KOPT-K1 (cell line): ENCODE results near the gene CORO7.

Experiments
- H3K27ac ChIP-seq: fragments of 200-600 bp; sonication (generic); 2 replicates; pipeline ENCODE4 v1.5.1; 2016; ENCODE audit warnings: antibody characterized with exemption, mild to moderate bottlenecking, low read depth, low read length; ENCODE audit not compliant: poor library complexity, severe bottlenecking
- H3K36me3 ChIP-seq: fragments of 200-600 bp; sonication (generic); 2 replicates; pipeline ENCODE4 v1.5.1; 2017; ENCODE audit warnings: antibody characterized with exemption, mild to moderate bottlenecking, low read length, moderate library complexity; ENCODE audit not compliant: insufficient read depth
- H3K9me3 ChIP-seq: fragments of 200-600 bp; sonication (generic); 2 replicates; pipeline ENCODE4 v1.5.1; 2017; ENCODE audit warnings: antibody characterized with exemption, low read length, mild to moderate bottlenecking; ENCODE audit not compliant: insufficient read depth, poor library complexity, severe bottlenecking

Gene CORO7

DNA sequence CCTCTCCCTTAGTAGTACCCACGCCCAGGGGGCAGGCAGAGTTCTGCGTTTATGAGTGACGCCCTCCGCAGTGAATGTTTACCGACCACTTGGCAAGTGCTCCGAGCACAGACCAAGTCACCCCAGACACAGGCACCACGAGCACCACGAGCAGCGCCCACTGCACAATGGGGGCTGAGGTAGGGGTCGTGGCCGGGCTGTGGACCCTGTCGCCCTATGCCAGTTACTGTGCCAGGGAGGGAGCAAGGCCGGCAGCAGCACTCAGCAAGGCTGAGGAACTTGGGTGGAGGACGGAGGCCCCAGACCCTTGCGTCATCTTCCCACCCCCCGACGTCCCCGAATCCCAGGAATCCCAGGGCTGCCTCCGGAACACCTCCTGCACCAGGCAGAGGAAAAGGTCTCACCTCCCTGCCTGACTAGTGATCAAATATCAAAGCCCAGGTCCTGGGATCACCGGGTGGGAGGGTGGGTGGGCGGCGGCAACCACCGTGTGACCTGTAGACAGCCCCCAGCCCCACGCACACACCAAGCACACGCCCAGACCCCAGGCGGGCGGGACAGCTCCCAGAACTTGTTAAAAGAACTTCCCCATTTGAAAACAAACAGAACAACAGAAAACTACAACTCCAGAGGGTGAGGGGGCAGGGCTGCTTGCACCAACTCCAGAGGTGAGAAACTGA, 39.4 kb downstream of the CORO7 start:
- H3K27ac ChIP-seq = no peak overlapping the region
- peaks cover 12% of the 10 kb centered on the region; the same call in 1 of the 2 replicates for H3K36me3 ChIP-seq
- no peaks in the 10 kb centered on the region for H3K9me3 ChIP-seq

DNA sequence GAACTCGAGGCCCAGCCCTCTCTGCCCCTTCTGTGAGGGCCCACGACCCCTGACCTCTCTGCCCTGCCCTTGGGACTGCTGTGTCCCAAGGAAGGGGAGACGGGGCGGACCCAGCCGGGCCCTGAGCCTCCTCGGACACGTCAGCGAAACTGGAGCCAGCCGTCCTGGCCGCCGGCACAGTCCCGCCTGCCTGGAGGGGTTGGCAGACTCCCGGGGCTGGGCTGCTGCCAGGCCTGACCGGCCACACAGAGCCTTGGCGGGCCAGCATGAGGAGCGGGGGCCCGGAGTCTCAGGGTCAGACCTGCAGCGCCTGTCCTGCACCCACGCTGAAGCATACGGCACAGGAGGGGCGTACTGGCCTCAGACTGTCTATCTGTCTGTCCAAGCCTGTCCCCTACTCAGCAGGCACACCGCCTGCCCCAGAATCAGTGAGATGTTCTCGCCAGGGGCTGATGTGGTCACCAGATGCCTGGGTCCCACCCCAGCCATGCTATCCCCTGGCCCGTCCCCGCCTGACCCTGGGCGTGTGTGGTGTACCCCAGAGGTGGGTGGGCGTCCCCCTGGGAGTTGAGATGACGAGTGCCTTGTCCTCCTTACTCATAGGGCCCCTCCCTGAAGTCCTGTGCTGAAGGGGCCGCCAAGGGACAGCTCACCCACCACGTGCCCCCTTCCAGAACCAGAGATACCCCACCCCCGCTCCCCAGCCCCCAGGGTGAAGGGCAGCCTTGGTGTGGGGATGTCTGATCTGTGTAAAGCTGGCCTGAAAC, 40.1 kb downstream of the CORO7 start:
- H3K27ac ChIP-seq = no peak overlapping the region
- H3K9me3 ChIP-seq = no peaks in the 10 kb centered on the region
- H3K36me3 ChIP-seq = peaks cover 12% of the 10 kb centered on the region; the same call in 1 of the 2 replicates

DNA sequence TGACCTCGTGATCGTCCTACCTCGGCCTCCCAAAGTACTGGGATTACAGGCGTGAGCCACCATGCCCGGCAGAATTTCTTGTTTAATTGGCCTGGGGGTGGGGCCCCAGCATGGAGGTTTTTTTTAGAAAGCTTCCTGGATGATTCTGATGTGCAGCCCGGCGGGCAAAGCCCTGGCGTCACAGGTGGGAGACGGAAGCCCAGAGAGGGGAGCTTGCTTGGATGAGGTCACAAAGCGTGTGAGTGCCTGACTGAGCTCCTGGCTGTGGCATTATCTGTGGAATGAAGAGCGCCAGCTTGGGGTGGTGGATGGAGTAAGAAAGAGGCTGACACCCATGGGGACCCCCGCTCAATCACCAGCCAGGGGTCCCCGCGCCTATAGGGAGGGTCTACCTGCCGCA, 40.7 kb downstream of the CORO7 start:
- Histone ChIP-seq H3K27ac (no peak overlapping the region), H3K36me3 (peaks cover 11% of the 10 kb centered on the region; the same call in 1 of the 2 replicates), H3K9me3 (no peaks in the 10 kb centered on the region)

DNA sequence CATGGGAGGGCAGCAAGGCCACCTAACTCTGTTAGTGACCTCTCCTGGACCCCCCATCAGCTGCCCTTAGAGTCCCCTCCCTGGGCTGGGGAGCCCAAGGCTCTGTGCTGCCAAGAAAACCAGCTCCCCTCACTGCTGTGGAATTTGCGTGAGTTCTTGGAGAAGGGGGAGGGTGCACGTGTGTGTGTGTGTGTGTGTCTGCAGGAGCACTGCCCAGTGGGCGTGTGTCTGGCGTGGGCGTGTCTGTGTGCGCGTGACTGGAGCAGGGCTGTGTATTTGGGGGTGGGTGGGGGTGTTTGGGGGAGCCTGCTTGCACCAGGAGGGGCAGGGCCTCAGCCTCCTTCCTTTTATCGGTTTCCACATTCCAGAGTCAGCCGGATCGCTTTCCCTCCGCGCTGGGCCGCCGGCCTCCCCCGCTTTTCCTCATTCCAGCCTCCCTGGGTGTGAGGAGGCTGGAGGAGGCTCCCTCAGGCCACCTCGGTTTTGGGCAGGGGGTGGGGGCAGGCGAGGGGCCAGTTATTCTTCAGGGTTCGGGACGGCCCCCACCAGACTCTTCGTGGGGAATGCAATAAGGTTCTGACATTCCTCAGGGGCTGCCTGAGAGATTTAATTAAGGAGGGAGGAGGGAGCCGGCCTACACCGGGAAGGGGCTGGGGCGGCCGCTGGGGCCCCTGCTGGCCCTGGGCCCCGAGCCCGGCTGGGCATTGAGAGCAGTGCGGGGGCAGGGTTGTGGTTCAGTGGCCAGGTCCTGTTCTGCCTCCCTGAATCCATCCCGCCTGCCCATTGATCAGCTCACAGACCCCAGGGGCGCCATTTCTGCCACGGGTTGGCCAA, 42.3 kb downstream of the CORO7 start:
- H3K36me3 ChIP-seq = 0 out of 2 replicates have a peak, but pooled peaks cover 4% of the 10 kb centered on the region
- no peak overlapping the region for H3K27ac ChIP-seq
- H3K9me3 ChIP-seq = no peaks in the 10 kb centered on the region

DNA sequence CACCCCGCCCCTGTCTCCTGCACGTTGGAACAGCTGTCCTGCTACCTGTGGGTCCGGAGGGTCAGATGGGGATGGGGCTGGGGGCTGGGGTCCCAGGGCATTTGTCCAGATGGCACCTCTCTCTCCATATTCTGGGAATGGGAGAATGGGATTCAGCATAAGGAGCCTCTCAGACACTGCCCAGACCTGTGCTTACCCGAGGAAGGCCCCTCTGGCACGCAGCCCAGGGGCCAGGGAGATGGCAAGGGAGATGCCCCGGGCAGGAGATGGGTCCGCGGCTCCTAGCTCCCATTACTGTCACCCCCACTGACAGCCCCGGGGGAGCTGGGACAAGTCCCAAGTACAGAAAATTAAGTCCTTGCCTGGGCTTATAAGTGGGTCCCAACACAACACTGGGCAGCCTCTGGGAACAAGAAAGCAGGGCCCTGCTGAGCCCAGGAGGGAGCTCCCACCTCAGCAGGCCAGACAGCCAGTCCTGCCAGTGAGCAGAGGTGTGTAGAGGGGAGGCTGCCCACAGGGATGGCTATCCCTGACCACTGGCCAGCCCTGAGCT, 43.0 kb downstream of the CORO7 start:
- H3K36me3 ChIP-seq = 0 out of 2 replicates have a peak, but pooled peaks cover 4% of the 10 kb centered on the region
- no peaks in the 10 kb centered on the region for H3K9me3 ChIP-seq
- H3K27ac ChIP-seq = no peak overlapping the region

DNA sequence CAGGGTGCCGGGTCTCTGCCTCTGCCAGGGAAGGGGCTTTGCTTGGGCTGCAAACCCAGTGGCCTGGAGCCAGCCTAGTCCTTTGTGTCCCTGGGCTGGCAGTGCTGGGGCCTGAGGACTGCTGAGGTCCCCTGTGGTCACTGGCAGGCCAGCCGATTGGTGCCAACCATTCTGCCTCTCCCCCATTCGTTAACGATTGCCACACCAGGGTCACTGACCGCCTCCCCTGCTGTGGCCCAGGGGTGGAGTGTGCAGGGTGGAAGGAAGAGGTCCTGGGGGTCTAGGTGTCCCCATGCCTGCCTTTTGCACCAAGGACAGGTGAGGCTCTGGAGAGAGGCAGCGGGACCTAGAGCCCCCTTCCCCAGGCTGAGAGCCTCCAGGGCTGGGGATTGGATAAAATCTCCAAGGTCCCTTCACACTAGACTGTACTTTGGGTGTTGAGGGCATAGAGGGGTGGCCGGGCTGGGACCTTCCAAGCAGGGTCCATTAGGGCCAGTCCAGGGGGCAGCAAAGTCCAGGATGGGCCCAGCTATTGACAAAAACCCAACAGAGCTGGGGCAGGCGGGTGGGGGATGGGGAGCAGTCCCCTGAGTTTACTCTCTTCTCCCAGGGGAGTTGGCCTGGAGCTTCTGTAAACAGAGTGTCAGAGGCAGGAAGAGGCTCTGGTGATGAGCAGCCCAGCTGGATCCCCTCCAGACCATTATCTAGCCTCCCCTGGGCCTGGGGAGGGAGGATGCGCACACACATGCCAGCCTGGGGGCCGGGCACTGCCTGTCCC, 43.6 kb downstream of the CORO7 start:
- no peaks in the 10 kb centered on the region for H3K9me3 ChIP-seq
- H3K36me3 ChIP-seq = peaks cover under 1% of the 10 kb centered on the region; the same call in 1 of the 2 replicates
- H3K27ac ChIP-seq = no peak overlapping the region

DNA sequence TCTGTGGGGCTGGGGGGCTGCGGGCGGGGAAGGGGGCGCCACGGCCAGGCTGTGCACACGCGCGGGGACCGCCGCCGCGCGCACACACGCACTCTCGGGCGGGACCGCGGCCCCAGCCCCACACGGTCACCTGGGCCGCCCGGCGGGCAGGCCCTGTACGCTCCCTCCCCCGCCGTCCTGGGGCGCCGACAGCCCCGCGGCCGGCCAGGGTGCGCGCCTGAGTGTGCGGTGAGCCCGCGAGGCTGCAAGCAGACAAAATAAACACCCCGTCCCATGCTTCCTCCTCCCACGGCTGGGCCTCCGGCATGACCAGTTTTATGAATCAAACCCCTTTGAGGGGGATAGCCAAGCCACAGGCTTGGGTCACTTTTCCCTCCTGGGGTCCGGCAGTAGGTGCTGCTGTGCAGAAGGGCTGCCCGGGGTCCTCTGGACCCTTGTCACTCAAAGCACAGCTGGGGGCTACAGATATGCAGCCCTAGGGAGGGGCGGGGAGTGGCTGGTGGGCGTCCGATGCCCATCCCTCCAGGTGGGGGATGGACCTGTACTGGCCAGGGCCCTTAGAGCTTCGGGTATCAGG, 44.3 kb downstream of the CORO7 start:
- Histone ChIP-seq H3K9me3 (no peaks in the 10 kb centered on the region), H3K27ac (no peak overlapping the region), H3K36me3 (peaks cover 7% of the 10 kb centered on the region; the same call in 1 of the 2 replicates)

DNA sequence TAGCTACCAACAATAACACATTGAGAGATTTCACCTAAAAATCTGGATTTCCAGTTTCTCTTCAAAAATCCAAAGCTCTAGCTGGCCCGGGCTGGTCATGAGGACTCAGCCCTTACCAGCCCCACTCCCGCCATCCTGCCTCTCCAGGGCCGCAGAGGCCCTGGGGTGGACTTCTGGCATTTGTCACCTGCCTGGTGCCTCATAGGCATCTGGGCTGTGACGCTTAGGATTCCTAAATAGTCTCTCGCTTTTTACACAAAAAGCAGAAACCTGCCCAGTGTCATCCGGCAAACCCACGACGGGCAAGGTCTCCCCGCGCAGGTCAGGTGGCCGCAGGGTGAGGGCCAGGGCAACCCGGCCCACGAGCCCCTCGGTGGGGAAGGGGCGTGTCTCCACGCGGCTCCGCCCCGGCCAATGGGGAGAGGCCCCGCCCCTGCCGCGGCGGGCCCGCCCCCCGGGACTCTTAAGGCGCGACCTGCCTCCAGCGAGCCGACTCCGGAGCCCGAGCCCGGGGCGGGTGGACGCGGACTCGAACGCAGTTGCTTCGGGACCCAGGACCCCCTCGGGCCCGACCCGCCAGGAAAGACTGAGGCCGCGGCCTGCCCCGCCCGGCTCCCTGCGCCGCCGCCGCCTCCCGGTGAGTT, 44.9 kb downstream of the CORO7 start, which contains the start of gene VASN:
Gene VASN, plus strand, starts transcription at position 492 of the 644 bp plus-strand sequence. CDS start 9,030 bp downstream, outside the sequence.
- Histone ChIP-seq H3K36me3 (peaks cover 13% of the 10 kb centered on the region; the same call in 1 of the 2 replicates), H3K9me3 (no peaks in the 10 kb centered on the region), H3K27ac (no peak within 1 kb of the TSS)

DNA sequence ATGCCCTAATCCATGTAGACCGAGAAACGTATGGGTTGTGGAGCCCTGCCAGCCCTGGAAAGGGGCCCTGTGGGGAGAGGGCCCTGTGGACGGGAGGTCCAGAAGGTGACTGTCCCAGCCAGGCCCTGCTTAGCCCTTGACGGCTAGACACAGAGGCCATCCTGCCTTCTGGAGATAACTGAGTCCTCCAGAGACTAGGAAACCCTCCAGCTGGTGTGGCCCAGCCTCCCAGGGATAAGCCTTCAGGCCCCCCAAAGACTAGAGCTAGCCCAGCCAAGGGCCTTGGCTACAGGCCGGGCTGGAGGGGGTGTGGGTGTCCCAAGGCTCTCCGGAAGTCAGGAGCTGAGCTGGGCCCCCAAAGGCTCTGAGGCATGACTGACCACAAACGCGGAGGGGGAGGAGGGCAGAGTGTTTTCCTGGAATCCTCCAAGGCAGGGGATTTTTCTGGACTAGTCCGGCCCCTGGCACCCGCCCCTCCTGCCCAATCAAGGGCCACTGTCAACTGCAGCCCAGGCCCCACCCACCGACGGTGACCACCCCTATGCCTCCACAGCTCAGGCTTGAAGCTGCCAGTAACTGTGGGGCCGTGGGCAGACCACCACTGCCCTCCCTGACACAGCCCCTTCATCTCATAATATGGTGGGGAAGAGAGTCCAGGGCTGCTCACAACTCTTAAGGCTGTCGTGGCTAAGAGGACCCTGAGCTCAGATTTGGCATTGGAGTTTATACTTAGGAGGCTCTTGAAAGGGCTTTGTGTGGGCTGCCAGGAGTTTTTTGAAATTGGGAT, 45.6 kb downstream of the CORO7 start:
- no peaks in the 10 kb centered on the region for H3K9me3 ChIP-seq

DNA sequence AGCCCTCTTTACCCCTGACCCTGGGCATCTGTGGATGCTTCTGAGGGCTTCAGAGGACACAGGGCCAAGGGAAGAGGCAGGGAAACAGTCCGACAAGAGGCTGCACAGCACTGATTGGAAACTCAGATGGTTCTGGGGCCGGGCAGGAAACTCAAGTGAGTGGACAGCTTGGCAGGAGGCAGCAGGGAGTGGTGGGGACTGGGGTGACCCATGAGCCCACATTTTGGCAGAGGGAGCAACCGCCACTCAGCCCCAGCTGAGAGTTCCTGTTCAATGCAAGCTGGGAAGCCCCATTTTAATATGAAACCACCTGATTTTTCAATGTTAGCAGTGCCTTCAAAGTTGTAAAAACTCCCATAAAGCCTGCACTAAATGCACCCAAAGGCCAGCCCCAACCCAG, 46.2 kb downstream of the CORO7 start:
- no peaks in the 10 kb centered on the region for H3K9me3 ChIP-seq
- no peak overlapping the region for H3K27ac ChIP-seq
- peaks cover 23% of the 10 kb centered on the region for H3K36me3 ChIP-seq

More for the DNA sequence above, 45.6 kb downstream of the CORO7 start:
- Histone ChIP-seq H3K27ac (no peak overlapping the region), H3K36me3 (peaks cover 17% of the 10 kb centered on the region; the same call in 1 of the 2 replicates)

DNA sequence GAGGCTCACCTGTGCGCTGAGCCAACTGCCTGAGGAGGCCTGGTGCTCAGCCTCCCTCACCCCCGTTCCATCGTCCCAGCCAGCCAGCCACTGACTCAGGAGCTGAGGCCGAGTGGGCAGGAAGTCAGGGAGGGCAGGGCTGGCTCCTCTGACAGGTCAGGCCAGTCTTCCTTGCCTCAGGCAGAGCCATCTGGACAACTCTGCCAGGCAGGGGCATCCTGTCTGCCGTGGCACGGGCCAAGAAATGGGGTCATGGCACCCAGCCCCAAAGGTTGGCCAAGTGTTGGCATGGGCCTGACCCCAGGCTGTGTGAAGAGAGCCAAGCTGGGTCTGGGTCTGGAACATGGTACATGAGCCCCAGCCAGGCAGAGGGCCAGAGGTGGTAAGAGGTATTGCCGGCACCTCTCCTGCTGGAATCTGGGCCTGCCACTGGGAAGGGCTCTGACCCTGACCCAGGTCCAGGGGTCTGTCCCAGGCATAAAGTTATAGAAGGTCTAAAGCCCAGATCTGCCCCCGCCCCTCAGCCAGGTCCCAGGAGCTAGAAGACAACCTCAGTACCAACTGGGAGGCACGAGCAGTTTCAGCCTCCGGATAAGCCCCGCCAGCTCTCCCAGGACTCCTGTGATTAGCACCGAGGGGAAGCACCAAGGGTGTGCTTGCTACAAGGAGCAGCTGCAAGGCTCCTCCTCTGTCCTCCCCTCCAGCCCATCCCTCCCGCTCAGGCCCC, 47.2 kb downstream of the CORO7 start:
- Histone ChIP-seq H3K27ac (no peak overlapping the region), H3K36me3 (peaks cover 33% of the 10 kb centered on the region), H3K9me3 (no peaks in the 10 kb centered on the region)

DNA sequence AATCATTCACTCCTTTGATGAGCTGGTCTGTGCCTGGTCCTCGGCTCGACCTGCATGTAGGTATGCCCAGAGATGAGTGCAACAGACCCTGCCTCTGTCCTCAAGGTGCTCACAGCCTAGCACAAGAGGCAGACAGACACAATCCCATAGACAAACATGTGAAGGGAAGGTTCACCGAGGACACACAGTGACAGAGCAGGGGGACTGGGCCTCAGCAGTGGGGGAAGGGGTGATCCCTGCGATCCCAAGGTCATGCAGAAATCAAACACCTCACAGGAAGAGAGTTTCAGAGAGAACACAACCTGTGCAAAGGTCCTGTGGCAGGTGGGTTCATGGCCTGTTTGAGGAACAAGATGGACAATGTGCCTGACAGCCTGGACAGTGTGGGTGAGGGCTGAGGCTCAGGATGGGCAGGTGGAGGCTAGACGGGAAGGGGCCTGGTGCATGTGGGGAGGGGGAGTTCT, 49.0 kb downstream of the CORO7 start:
- Histone ChIP-seq H3K9me3 (no peaks in the 10 kb centered on the region), H3K36me3 (peaks cover 42% of the 10 kb centered on the region), H3K27ac (no peak overlapping the region)
